NCI-H524 treated with DMSO at 0.1 percent for 48 hours (cell line): ENCODE results near the gene EBLN1.

Experiments
- DNase-seq: peaks from one replicate; lab custom pipeline; 2025; lab: John Stamatoyannopoulos, UW

Gene EBLN1

DNA sequence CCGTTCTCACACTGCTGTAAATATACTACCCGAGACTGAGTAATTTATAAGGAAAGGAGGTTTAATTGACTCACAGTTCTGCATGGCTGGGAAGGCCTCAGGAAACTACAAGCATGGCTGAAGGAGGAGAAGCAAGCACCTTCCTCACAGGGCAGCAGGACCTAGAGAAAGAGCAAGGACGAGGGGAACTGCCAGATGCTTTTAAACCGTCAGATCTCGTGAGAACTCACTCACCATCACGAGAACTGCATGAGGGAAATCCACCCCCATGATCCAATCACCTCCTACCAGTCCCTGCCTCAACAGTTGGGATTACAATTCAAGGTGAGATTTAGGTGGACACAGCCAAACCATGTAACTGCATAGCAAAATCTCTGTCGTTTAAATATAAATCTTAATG is at the start of gene EBLN1:
Gene EBLN1 (minus strand): TSS at position 174 of the 400 bp plus-strand sequence. CDS start 8,032 bp downstream, outside the sequence.
- no peak for DNase-seq

DNA sequence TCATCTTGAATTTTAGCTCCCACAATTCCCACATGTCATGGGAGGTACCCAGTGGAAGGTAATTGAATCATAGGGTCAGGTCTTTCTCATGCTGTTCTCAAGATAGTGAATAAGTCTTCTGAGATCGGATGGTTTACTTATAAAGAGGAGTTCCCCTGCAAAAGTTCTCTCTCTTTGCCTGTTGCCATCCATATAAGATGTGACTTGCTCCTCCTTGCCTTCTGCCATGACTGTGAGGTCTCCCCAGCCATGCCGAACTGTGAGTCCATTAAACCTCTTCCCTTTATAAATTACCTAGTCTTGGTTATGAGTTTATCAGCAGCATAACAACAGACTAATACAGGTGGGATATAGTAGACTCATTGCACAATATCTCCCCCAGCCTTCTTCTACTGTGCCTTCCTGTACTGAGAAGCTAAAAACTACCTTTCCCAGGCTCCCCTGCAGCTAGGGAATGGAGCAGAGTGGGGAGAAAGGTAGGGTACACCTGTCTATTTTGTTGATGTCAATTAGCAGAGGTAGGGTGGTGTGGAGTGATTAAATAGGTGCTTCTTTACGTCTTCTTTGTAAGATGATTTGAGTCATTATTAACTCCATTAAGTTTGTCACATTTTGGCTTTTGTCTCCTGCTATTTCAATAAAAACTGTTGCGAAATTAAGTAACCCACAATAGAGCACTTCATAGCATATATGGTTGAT is 48.2 kb upstream of the EBLN1 start:
- DNase-seq, result no peak

DNA sequence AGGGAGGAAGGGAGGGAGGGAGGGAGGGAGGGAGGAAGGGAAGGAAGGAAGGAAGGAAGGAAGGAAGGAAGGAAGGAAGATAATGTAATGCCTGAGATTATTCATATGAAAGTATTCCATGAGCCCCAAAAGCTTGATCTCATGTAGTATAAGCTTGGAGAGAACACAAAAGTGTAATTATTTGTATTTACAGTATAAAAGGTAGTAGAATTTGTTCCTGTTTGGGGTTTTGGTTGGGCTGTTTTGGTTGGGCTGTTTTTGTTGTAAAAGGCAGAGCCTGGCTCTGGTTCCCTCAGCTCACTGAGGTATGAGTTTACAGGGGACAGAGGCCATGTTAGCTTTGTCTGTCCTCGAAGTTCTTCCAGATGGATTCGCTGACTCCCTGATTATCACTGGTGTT is 45.3 kb upstream of the EBLN1 start:
- DNase-seq, result no peak

DNA sequence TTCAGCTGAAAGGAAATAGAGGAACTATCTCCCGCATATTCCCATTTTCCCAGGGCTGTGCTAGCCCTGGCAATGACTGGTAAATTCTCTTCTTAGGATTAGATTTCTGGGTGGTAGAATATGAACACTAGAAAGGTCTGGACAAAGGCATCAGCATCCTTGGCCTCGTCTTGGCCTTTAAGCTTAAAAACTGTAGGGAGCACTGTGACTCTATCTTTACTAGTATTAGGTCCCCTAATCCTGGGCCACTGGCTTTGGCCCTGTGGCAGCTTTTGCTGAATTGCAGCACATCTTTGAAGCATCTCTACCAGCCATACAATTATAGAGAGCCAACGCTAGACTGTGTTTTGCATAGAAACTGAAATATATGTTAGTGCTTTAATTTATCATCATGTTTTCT is 41.5 kb upstream of the EBLN1 start:
- no peak for DNase-seq

DNA sequence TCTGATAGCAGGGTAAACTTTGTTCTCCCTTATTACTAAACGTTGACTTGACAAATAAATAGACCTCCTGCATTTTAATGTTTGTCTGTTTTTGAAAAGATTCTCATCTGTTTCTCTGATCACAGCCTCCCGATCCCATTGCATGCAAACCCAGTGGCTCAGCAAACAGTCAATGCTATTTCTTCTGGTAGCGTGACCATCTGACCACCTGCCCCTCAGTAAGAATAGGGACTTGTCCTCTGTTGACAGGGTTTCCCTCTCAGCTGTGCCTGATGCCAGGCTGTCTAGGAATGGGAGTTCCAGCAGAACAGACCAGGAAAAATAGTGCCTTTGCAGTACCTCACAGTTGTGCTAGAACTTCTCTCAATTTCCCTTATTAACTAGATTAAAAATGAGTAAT is 40.7 kb upstream of the EBLN1 start:
- no peak for DNase-seq

DNA sequence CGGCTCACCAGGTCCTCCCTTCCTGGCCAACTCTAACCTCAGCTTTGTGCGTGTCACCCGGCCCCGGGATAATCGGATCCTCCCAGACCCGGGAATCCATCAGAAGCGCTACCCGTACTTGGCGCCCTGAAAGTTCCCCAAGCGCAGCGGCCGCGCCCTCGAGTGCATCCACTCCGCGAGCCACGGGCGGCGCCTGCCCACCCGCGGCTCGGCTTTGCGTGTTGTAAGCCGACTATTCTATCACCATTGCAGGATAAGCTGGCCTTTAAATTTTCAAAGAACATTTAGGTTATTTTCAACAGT is 35.7 kb upstream of the EBLN1 start:
- DNase-seq, result no peak

DNA sequence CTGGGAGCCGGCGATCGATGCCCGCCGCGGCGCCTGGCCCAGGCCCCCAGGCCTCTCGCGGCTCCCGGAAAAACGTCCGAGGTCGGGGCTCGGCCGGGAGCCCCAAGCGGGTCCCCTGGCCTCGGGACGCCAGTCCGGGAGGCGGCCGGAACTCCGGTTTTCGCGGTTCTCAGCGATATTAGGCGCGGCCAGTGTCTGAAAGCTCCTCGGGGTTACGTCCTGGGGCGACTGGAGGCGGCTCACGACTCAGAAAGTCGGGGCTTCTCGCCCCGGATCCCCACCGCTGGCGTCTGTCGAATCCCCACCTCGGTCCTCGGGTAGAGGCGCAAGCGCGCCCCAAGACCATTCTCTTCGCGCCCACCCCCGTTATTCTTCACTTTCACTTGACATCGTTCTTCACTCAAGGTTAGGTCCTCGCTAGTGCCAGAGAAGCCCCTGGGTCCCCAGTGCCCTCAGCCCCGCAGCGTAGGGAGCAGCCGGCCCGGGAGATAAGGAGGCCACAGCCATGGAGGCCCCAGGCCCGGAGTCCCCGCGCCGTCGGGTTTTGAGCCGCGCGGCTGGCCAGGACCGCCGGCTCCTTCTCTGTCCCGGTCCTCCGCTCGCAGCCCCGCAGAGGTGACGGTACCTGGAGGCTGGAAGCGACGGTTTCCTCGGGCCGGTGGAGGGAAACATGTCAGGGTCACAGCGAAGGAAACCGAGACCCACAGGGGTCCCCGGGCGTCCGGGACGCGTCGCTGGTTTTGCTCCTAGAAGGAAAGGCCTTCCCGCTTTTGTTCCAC is 35.2 kb upstream of the EBLN1 start:
- DNase-seq, result no peak

DNA sequence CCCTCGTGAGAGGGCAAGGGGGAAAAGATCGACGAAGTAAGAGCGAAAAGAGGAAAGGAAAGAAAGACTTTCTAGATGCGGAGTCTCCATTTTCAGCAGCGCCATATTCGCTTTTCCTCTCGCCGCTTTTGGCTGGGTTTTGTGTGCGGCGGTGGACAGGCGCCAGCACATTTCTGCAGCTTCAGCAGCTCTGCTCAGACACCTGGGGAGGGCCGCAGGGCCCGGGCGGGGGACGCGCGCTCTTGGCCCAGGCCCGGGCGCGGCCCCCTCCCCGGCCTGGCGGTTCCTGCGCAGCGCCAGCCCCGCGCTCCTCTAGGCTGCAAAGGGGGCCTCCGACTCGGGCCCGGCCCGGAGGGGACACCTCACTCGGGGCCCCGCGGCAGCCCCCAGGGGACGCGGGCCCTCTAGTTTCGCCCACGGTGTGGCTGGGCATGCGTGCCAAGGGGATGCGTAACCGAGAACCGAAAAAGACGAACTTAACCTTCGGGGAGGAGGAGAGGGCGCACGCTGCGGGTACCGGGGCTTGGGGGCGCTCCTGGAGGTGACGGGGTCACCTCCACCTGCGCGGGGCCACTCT is 34.5 kb upstream of the EBLN1 start:
- DNase-seq, result no peak

DNA sequence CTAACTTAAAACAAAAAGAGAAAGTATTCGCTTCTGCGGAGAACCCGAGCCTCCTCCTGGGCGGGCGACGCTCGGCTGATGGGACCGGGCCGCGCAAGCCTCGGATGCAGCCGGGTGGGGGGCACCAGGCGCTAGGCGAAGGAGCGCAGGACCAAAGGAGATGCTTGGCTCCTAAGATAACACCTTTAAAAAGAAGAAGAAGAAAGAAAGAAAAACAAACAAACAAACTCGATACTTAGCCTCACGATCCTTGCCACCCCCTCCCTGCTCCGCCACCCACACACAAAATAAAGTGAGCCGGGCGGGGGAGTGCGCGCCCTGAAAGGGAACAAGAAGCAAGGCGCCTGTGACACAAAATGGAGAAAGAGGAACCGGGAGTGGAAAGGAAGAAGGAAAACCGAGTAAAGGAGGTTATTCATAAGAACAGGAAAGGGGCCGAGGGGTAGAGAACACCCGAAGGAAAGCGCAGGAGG is 34.0 kb upstream of the EBLN1 start:
- DNase-seq, result no peak

DNA sequence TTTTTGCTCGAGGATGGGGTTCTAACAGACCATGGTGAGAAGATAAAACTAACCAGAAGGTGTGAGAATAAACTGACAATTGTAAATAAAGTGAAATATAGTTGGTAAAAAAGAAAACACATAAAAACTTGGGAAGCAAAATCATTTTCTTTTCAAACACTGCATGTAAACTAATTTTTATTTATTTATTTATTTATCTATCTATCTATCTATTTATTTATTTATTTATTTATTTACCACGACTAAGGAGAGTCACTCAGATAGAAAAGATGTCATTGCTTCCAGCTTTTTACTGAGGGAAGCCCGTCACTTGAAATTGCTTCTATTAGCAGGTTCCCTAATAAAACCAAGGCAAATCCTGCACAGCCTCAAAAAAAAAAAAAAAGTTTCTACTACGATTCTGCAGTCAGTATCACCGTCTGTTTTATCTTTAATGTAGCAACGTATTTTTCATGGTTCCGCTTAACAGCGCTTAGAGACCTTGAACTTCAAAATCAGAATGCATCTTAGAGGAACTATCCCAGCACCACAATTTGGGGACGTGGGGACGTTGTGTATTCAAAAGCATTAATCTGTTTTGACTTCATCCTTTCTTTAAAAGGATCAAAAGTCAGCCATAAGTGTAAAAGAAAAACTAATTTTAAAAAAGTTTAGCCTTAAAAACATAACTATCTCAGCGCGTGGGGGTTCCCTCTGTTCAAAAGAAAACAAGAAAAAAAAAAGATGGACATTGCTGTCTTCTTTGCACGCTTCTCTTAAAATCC is 33.3 kb upstream of the EBLN1 start:
- DNase-seq, result no peak

DNA sequence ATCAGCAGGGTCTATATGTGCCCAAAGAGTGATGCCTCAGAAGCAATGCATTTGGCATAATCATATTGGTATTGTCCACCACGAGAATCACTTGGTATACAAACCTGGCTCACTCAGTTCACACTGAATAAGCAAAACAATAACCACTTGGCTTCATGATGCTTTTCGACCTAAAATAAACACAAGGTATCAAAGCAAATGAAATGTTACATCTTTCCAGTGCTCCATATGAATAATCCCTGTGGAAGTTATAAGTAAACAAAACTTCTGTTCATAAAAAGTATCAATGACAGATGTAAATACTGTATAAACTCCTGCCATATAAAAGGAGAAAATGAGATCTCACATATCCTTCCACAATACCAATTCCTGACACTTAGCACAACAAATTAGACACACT is 29.8 kb upstream of the EBLN1 start:
- no peak for DNase-seq

DNA sequence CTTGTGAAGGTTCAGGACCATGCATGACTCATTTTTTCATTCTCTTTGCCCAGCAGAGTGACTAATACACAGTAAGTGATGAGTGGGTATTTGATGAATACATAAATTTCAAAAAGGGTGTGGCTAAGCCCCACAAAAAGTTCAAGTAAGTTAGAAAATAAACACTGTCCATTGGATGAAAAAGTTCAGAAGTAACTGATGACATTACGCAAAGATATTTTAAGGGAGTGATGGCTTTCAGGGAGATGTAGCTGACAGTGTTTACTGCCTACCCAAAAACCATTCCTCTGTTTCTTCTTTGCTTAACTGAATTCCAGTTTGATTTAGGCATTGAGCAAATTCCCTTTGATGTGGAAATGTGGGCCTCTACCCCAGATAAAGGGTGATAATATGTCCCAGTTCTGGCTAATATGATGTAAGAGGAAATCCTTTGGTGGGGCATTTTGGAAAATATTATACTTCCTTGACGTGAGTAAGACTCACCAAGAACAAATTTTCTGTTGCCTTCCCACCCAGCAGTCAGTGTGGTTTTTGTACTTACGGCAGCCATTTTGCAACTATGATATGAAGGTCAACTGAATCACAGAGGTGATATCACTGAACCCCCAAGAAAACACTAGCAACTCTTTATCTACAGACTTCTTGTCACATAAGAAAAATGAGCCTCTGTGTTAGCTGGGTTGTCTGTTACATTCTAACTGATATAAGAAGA is 29.0 kb upstream of the EBLN1 start:
- no peak for DNase-seq

DNA sequence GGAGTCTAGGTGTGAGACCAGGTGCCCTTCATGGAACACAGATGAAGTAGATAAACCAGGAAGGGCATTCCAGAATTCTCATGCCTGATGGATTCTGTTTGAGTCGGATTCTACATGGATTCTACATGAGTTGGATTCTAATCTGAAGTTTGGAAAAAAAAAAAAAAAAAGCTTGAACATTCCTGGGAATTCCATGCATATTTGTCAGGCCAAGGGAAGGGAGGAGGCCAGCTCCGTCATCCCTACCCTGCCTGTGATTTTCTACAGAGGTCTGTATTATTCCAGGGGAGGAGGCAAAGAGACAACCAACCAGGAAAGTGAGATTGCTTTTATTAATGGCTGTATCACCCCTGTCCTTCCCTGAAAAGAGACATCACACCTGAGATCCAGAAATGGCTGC is 27.8 kb upstream of the EBLN1 start:
- DNase-seq, result no peak

DNA sequence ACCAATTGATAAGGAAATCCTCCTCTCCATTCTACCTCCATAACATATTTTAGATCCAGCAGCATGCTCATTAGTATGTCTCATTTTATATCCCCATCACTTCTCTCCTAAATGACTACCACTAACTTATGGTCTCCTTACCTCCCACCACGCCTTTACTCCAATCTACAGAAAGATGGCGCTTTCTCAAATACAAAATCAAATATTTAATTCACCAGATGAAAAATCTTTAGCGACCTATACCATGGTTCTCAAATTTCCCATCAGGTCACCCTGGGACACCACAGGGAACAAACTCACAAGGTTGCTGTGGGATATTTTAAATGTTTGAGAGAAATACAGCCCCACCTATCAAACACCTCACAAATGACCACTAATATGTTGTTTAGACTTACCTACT is 27.0 kb upstream of the EBLN1 start:
- no peak for DNase-seq

DNA sequence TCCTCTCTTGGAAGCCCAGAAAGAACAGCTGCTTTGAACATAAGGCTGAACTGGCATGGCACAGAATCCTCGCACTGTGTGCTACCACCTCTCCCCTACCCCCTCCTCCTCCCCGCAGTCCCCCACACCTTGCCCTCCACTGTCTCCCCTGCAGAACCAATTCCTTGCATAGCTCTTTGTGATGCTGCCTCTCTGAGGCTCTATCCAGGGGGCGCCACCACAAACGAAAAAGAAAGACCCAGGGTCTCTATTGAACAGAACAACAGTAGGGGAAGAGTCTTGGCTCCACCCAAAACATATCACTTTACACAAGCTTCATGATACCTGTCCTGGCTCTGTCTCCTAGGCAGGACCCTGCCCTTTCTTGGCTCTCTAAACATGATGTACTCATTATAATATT is 26.2 kb upstream of the EBLN1 start:
- DNase-seq, result no peak

DNA sequence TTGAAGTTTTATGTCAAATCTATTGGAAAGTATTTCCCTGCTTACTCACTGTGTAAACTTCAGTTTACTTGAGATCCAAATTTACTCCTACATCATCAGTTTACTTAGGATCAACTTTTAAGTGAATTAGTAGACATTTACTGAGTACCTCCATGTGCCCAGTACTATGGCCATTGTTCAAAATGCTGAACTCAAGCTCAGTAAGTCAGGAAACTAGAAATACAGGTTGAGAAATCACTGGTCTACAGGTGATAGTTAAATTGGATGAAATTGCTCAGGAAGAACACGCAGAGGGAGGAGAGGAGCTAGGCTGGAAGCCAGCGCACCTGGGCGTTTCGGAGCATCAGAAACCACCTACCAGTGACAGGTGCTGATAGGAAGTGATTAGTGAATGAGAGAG is 25.5 kb upstream of the EBLN1 start:
- no peak for DNase-seq

DNA sequence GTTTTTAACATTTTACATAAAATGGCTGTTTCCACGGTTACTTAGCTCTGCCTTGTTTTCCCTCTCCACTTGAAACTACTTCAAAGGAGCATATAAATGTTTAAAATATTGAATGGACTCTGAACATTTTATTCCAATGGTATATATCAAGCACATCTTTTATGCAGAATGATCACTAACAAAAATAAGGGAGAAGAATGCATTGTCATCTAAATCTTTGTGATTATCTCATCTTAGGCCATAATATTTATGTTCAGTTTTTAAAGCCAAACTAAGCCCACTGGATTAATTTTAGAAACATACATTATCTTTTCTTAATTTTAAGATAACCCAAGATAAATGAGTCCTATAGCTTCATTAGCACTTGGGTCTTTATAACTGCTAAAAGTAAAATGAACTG is 13.4 kb upstream of the EBLN1 start:
- DNase-seq, result no peak

DNA sequence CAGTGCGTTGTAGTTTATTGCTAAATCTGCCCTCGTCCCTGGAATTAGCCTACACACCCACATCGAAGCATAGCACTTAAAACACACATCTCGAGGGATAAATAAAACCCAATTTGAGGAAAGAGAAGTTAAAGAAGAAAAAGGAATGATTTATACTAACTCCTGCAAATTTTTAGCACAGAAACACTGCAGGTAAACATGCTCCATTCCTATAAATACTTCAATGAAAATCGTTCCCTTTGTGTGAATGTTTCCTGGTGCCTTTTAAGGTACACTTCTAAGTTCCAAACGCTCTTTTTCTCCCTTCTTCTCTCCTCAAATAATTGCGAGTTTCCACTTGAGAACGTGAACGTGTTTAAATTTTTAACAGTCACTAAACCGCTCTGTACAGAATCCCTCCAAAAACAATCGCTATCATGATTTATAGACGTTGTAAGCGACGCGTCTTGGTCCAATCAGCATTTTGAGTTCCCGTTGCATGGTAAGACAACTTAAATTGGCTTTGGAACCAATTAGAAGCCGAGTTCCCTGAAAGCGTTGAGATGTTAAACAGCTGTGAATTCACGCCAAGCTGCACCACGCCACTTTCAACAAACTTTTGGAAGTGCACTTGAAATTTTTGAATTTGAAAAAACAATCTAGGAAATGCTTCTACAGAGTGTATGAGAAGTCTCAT is 12.5 kb upstream of the EBLN1 start:
- no peak for DNase-seq

DNA sequence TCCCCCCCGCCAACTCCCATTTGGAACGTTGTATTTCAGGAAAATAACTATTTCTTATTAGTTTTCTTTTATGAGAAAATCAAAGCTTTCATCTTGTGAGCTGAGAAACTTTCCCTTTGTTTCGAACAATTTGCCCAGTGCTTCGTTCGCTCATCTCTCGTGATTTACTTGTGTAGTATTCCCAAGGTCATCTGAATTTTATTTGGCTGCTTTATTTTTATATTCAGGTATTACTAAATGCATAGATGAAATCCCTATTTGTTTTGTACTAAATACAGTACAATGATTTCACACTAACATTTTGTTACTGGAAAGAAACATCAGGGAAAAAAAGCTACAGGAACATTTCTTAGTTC is 12.0 kb upstream of the EBLN1 start:
- no peak for DNase-seq

DNA sequence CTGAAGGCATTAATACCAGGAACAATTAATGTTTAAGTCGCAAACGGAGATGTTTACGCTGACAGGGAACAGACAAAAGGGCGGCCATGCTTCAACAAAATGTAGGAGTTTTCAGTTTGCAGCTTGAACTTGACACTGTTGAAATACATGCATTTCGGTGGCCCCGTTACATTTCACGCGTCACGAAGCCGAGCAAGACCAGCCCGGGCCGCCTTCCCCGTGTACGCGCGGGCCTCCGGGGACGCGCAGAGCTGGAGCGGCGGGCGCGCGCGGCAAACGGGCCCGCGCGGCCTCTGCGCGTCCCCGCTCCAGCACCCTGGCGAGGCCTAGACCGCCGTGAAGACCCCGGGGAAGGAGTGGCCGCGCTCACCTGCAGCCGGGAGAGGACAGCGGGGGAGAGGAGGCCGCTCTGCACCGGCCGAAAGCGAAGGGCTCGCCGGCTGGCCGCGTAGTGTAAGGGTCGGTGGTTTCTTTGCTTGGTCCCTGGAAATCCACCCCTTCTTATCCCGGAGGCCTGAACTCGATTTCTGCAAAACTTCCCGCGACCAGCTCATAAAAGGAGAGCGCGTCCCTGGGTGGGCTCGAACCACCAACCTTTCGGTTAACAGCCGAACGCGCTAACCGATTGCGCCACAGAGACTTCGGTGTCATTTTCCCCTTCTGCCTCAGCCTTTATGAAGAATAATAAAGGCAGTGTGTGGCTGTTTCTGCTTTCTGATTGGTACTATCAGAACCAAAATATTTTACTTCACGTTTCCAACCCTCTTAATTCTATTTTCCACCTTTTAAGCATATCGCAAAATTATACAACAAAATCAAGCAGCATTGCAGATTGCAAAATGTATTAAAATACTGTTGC is 11.4 kb upstream of the EBLN1 start:
- peak; percentile 54 for DNase-seq
